D721Med (cell line): ENCODE measurements around the gene FAM98C.

ENCODE experiments used
- DNase-seq: peaks from one replicate; pipeline ENCODE4 v3.0.0; 2011; ENCODE audit warnings: low spot score; ENCODE audit not compliant: insufficient read length
- FAIRE-seq: peaks from 2 replicates; lab custom pipeline; 2011; peaks lifted over from hg19 to GRCh38; lab: Jason Lieb, UNC
- TF ChIP-seq, protein P1 (sequence below): IDR thresholded peaks from 2 replicates; pipeline ENCODE4 v1.5.1; 2012; ENCODE audit warnings: mild to moderate bottlenecking, control low read depth; ENCODE audit not compliant: insufficient read depth; ENCODE audit errors: missing control alignments

Gene FAM98C

DNA sequence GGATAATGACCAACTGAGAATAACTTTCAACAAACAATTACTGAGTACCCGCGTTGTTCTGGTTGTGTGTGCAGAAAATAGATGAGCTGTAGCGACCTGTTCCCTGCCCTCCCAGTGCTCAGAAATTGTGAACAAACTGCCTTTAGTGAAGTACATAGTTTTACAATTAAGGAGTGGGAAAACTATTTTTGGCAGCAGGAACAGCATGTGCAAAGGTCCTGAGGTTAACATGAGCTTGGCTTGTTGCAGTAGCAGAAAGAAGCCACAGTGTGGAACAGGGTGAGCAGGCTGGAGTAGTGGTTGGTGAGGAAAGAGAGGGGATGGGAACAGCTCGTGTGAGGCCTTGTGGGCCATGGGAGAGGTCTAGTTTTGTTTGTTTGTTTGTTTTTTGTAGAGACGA, 46.6 kb downstream of the FAM98C start:
- FAIRE-seq: no peak
- TF ChIP-seq, protein P1, sequence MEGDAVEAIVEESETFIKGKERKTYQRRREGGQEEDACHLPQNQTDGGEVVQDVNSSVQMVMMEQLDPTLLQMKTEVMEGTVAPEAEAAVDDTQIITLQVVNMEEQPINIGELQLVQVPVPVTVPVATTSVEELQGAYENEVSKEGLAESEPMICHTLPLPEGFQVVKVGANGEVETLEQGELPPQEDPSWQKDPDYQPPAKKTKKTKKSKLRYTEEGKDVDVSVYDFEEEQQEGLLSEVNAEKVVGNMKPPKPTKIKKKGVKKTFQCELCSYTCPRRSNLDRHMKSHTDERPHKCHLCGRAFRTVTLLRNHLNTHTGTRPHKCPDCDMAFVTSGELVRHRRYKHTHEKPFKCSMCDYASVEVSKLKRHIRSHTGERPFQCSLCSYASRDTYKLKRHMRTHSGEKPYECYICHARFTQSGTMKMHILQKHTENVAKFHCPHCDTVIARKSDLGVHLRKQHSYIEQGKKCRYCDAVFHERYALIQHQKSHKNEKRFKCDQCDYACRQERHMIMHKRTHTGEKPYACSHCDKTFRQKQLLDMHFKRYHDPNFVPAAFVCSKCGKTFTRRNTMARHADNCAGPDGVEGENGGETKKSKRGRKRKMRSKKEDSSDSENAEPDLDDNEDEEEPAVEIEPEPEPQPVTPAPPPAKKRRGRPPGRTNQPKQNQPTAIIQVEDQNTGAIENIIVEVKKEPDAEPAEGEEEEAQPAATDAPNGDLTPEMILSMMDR: no peak
- no peak for DNase-seq

- TF ChIP-seq, protein P1: no peak
- no peak for DNase-seq
- no peak for FAIRE-seq
These were observed 48.1 kb downstream of the FAM98C start for GRCh38 chr19:38451036-38451435.

DNA sequence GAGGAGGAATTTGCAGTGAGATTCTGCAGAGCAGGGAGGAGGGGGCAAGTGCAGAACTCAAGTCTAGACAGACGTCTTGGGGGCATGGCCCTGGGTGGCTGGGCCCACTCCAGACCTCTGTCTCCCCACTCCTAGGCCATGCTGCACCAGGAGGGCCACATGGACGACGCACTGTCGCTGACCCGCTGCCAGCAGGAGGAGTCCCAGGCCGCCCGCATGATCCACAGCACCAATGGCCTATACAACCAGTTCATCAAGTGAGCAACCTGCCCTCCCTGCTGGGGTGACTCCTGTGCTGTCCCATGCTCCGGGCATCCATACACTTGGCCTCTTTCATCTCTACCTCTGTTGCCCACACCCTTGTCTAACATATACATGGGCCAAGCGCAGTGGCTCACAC, 48.7 kb downstream of the FAM98C start:
- TF ChIP-seq, protein P1: no peak
- no peak for FAIRE-seq
- no peak for DNase-seq

DNA sequence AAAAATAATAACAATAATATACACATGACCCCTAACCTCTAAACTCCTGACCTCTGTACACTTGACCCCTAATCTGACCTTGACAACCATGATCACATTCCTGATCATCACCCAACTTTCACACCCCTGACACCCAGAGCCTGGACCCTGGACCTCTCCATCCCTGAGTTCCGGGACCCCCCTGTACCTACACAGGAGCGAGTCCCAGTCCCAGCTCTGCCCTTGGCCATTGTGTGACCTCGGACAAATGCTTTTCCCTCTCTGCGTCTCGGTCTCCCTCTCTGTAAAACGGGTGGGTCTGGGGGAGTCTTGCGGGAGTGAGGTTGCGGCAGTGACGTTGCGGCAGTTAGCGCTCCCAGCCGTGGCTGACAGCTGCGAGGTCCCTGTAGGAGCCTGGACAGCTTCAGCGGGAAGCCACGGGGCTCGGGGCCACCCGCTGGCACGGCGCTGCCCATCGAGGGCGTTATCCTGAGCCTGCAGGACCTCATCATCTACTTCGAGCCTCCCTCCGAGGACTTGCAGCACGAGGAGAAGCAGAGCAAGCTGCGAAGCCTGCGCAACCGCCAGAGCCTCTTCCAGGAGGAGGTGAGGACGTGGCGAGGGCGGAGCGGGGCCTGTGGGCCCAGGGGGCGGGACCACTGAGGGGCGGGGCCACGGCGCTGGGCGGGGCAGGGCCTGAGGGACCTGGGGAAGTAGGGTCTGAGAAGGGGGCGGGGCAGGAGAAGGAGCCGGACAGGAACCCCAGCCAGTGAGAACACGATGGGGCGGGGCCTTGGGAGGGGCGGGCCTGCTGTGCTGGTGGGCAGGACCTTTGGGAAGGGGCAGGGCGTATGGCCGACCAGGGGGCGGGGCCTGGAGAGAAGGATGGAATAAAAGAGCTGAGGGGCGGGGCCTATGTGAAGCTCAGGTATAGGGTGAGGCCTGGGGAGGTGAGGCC, 49.8 kb downstream of the FAM98C start:
- TF ChIP-seq, protein P1: no peak
- FAIRE-seq (no peak), DNase-seq (no peak)

DNA sequence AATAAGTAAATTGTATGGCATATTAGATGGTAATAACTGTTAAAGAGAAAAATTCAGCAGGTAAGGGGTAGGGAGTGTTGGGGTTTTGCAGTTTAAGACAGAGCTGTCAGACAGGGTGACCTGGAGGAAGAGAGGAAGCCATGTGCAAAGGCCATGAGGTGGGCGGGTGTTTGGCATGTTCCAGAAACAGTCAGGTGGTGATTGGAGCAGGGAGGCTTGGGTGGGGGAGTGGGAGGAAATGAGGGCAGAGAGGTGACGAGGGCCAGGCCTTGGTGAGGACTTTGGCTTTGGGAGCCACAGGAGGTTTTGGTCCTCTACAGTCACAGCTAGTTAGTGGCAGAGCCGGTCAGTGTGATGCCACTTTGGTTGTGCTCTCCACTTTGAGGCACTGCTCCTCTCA, 50.7 kb downstream of the FAM98C start:
- TF ChIP-seq, protein P1: no peak
- no peak for DNase-seq
- FAIRE-seq: no peak

GRCh38 chr19:38455031-38455430, 52.1 kb downstream of the FAM98C start:
- DNase-seq (no peak), FAIRE-seq (no peak)
- TF ChIP-seq, protein P1: no peak

DNA sequence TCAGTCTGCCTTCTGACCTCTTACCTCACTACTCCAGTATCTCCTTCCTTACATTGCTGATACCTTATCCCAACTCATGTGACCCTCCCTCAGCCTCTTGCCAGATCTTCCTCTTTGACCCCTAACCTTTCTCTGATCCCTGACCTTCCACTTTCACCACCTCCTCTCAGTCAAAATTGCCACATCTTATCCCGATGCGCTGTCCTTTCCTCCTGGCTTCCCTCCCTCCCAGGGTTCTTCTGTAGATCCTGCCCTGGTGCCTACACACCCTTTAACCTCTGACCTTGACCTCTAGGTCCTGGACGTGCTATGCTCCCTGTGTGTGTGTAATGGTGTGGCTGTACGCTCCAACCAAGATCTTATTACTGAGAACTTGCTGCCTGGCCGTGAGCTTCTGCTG, 54.3 kb downstream of the FAM98C start:
- no peak for FAIRE-seq
- TF ChIP-seq, protein P1: no peak
- no peak for DNase-seq
